ENCODE measurements around the gene DYDC2.

DYDC2 gene

GRCh38 chr10:80411681-80412220 lies 55.2 kb downstream of the DYDC2 start:
- ATAC-seq, result no peak
- TF ChIP-seq CREB5 (CRISPR knock-in tag; IDR thresholded peaks at IDR 0.05; ENCODE audit: low read depth), result no peak
- TF ChIP-seq GLIS3 (CRISPR knock-in tag; IDR thresholded peaks at IDR 0.05), result no peak
- no peak for TF ChIP-seq ZFP3 (CRISPR knock-in tag; IDR thresholded peaks at IDR 0.05)
- no peak for TF ChIP-seq ZNF565 (CRISPR knock-in tag; conservative IDR thresholded peaks at IDR 0.05; ENCODE audit: low read depth)
- TF ChIP-seq TCF4 (CRISPR knock-in tag; IDR thresholded peaks at IDR 0.05; ENCODE audit: borderline replicate concordance), result no peak
- no peak for TF ChIP-seq CSDC2 (CRISPR knock-in tag; IDR thresholded peaks at IDR 0.05)
- TF ChIP-seq BACH2 (CRISPR knock-in tag; IDR thresholded peaks at IDR 0.05; ENCODE audit: borderline replicate concordance), result no peak
- TF ChIP-seq ZC3H10 (CRISPR knock-in tag; IDR thresholded peaks at IDR 0.05), result no peak
- no peak for TF ChIP-seq RARB (CRISPR knock-in tag; IDR thresholded peaks at IDR 0.05)
- TF ChIP-seq ISL1 (CRISPR knock-in tag; IDR thresholded peaks at IDR 0.05), result no peak
- no peak for TF ChIP-seq ZNF70 (CRISPR knock-in tag; IDR thresholded peaks at IDR 0.05)
- no peak for TF ChIP-seq ARNTL (CRISPR knock-in tag; IDR thresholded peaks at IDR 0.05; ENCODE audit: borderline replicate concordance, low read depth)
- TF ChIP-seq SNAI2 (CRISPR knock-in tag; IDR thresholded peaks at IDR 0.05), result no peak
- TF ChIP-seq PPARA (CRISPR knock-in tag; IDR thresholded peaks at IDR 0.05; ENCODE audit: borderline replicate concordance), result no peak
- TF ChIP-seq ZFP30 (CRISPR knock-in tag; IDR thresholded peaks at IDR 0.05), result no peak
- TF ChIP-seq TSHZ2 (CRISPR knock-in tag; IDR thresholded peaks at IDR 0.05), result no peak
- TF ChIP-seq POU6F1 (CRISPR knock-in tag; IDR thresholded peaks at IDR 0.05; ENCODE audit: borderline replicate concordance, low read depth), result no peak

- TF ChIP-seq TOX (CRISPR knock-in tag; IDR thresholded peaks at IDR 0.05; ENCODE audit: borderline replicate concordance) (no peak), ZFP3 (CRISPR knock-in tag; IDR thresholded peaks at IDR 0.05) (no peak), PPARA (CRISPR knock-in tag; IDR thresholded peaks at IDR 0.05; ENCODE audit: borderline replicate concordance) (no peak), OSR1 (CRISPR knock-in tag; IDR thresholded peaks at IDR 0.05) (no peak), ESRRG (CRISPR knock-in tag; IDR thresholded peaks at IDR 0.05) (no peak), ZNF565 (CRISPR knock-in tag; conservative IDR thresholded peaks at IDR 0.05; ENCODE audit: low read depth) (no peak), CREB5 (CRISPR knock-in tag; IDR thresholded peaks at IDR 0.05; ENCODE audit: low read depth) (no peak), ZC3H10 (CRISPR knock-in tag; IDR thresholded peaks at IDR 0.05) (no peak), TSHZ2 (CRISPR knock-in tag; IDR thresholded peaks at IDR 0.05) (no peak), RARB (CRISPR knock-in tag; IDR thresholded peaks at IDR 0.05) (no peak)
Observed at GRCh38 chr10:80412486-80412885, 55.9 kb downstream of the DYDC2 start.

More at GRCh38 chr10:80412486-80412885, 55.9 kb downstream of the DYDC2 start:
- no peak for ATAC-seq
